ENCODE measurements around the gene ADCY2. TPM values are rescaled to one million over a fixed set of nuclear protein-coding genes. Genes with fewer than 3 reads are reported as not detected.

ADCY2 gene
- polyA plus RNA-seq, 1 donor (not counting 4 experiments of a cell fraction or from before 2014, with no cell fraction given) = 0.13 TPM

DNA sequence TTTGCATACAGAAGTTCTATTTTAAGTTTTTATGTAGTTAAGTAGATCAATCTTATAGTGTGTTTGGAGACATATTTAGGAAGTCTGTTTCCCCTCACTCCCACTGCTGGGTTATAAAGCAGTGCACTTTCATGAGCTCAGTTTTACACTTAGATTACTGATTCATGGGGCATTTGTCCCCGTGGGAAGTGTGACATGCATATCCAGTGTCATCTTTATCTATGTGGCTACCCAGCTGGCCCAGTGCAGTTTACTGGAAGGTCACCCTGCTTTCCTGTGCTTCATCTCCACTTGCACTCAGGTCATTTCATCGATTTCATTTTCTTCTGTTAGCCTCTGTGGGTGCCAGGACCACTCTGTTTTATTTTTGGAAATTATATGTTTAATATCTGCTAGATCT, 49.1 kb downstream of the ADCY2 start:
- H3K79me2 ChIP-seq (ENCODE audit: control insufficient read depth, insufficient read depth, low read length) = no peaks in the 10 kb centered on the region

DNA sequence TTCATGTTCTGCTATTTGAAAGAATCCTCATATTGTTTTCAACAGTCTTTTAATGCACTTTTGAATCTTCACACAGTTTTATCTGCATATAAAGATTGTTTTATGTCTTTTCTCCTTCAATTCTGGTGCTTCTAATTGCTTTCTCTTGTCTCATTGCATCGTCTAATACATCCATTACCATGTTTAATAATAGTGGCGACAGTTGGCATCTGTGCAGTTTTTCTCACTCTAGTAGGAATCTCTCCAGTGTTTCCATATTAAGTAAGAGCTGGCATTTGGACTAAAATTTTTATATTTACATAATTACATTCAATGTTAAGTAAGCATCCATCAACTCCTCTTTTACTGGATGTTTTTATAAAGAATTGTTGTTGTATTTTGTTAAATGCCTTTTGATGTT, 49.9 kb downstream of the ADCY2 start:
- H3K4me2 ChIP-seq (ENCODE audit: control insufficient read depth, extremely low read depth, insufficient read depth, low read depth, low read length) = no peak overlapping the region
- H3K36me3 ChIP-seq (ENCODE audit: control insufficient read depth in 2 of 2, extremely low read depth in 1 of 2, insufficient read depth in 2 of 2, low read length in 2 of 2) = no peaks in the 10 kb centered on the region
- DNase-seq (ENCODE audit: low read depth, low spot score) = no peak
- dilution Hi-C loops (cut with MboI; ENCODE audit: extremely low pct_ligation_motif_present, low sequenced_read_pairs) = no loop called here
- H2AFZ ChIP-seq (ENCODE audit: control insufficient read depth, low read length) = no peak overlapping the region
- no peaks in the 10 kb centered on the region for H3K9me1 ChIP-seq (ENCODE audit: control insufficient read depth, extremely low read depth, insufficient read depth, low read length)
- no peak overlapping the region for H3K27ac ChIP-seq (ENCODE audit: control insufficient read depth, insufficient read depth, low read length)
- FAIRE-seq = no peak
- H3K4me3 ChIP-seq (ENCODE audit: control insufficient read depth in 2 of 3, extremely low read depth in 1 of 3, insufficient read depth in 2 of 3, low read depth in 1 of 3, low read length in 3 of 3) = no peak overlapping the region
- no peaks in the 10 kb centered on the region for H4K20me1 ChIP-seq (ENCODE audit: control insufficient read depth, extremely low read depth, insufficient read depth, low read length)
- TF ChIP-seq, protein P1, sequence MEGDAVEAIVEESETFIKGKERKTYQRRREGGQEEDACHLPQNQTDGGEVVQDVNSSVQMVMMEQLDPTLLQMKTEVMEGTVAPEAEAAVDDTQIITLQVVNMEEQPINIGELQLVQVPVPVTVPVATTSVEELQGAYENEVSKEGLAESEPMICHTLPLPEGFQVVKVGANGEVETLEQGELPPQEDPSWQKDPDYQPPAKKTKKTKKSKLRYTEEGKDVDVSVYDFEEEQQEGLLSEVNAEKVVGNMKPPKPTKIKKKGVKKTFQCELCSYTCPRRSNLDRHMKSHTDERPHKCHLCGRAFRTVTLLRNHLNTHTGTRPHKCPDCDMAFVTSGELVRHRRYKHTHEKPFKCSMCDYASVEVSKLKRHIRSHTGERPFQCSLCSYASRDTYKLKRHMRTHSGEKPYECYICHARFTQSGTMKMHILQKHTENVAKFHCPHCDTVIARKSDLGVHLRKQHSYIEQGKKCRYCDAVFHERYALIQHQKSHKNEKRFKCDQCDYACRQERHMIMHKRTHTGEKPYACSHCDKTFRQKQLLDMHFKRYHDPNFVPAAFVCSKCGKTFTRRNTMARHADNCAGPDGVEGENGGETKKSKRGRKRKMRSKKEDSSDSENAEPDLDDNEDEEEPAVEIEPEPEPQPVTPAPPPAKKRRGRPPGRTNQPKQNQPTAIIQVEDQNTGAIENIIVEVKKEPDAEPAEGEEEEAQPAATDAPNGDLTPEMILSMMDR (optimal IDR thresholded peaks at IDR 0.05 in 1 of 3, IDR thresholded peaks at IDR 0.05 in 1 of 3, conservative IDR thresholded peaks at IDR 0.05 in 1 of 3; ENCODE audit: extremely low read depth in 1 of 3, insufficient read depth in 2 of 3, low read length in 3 of 3) = no peak
- TF ChIP-seq EZH2 (IDR thresholded peaks at IDR 0.05; ENCODE audit: low read length) = no peak
- H3K4me1 ChIP-seq (ENCODE audit: control insufficient read depth, extremely low read depth, insufficient read depth, low read length) = no peaks in the 10 kb centered on the region
- H3K9me3 ChIP-seq (ENCODE audit: control insufficient read depth, low read depth, low read length) = no peaks in the 10 kb centered on the region
- no peaks in the 10 kb centered on the region for H3K79me2 ChIP-seq (ENCODE audit: control insufficient read depth, insufficient read depth, low read length)
- no peak overlapping the region for H3K9ac ChIP-seq (ENCODE audit: control insufficient read depth, extremely low read depth, insufficient read depth, low read length)
- H3K27me3 ChIP-seq (ENCODE audit: control insufficient read depth, extremely low read depth, insufficient read depth, low read length) = no peaks in the 10 kb centered on the region

More for the DNA sequence above, 49.1 kb downstream of the ADCY2 start:
- no peaks in the 10 kb centered on the region for H3K9me1 ChIP-seq (ENCODE audit: control insufficient read depth, extremely low read depth, insufficient read depth, low read length)
- no peak overlapping the region for H3K27ac ChIP-seq (ENCODE audit: control insufficient read depth, insufficient read depth, low read length)
- H3K4me2 ChIP-seq (ENCODE audit: control insufficient read depth, extremely low read depth, insufficient read depth, low read depth, low read length) = no peak overlapping the region
- no peaks in the 10 kb centered on the region for H3K4me1 ChIP-seq (ENCODE audit: control insufficient read depth, extremely low read depth, insufficient read depth, low read length)
- DNase-seq (ENCODE audit: low read depth, low spot score) (no peak), FAIRE-seq (no peak)
- no peaks in the 10 kb centered on the region for H3K36me3 ChIP-seq (ENCODE audit: control insufficient read depth in 2 of 2, extremely low read depth in 1 of 2, insufficient read depth in 2 of 2, low read length in 2 of 2)
- dilution Hi-C loops (cut with MboI; ENCODE audit: extremely low pct_ligation_motif_present, low sequenced_read_pairs) = no loop called here
- H2AFZ ChIP-seq (ENCODE audit: control insufficient read depth, low read length) = no peak overlapping the region
- no peak overlapping the region for H3K9ac ChIP-seq (ENCODE audit: control insufficient read depth, extremely low read depth, insufficient read depth, low read length)
- H4K20me1 ChIP-seq (ENCODE audit: control insufficient read depth, extremely low read depth, insufficient read depth, low read length) = no peaks in the 10 kb centered on the region
- H3K4me3 ChIP-seq (ENCODE audit: control insufficient read depth in 2 of 3, extremely low read depth in 1 of 3, insufficient read depth in 2 of 3, low read depth in 1 of 3, low read length in 3 of 3) = no peak overlapping the region
- no peak for TF ChIP-seq EZH2 (IDR thresholded peaks at IDR 0.05; ENCODE audit: low read length)
- TF ChIP-seq, protein P1 (optimal IDR thresholded peaks at IDR 0.05 in 1 of 3, IDR thresholded peaks at IDR 0.05 in 1 of 3, conservative IDR thresholded peaks at IDR 0.05 in 1 of 3; ENCODE audit: extremely low read depth in 1 of 3, insufficient read depth in 2 of 3, low read length in 3 of 3) = no peak
- no peaks in the 10 kb centered on the region for H3K9me3 ChIP-seq (ENCODE audit: control insufficient read depth, low read depth, low read length)
- no peaks in the 10 kb centered on the region for H3K27me3 ChIP-seq (ENCODE audit: control insufficient read depth, extremely low read depth, insufficient read depth, low read length)

Data from keratinocyte (primary cell).